BE2C (cell line): Measurements from ENCODE around the gene PTPRN2.
"Not testable (repeated sequence)": the region's sequence is repeated elsewhere in the genome, so short reads cannot be mapped to it uniquely, and the experiment has no call there.

Experiments
- DNase-seq: peaks from one replicate; pipeline ENCODE4 v3.0.0-alpha.2; 2020
- H3K27me3 ChIP-seq: fragments of 250-450 bp; sonication (Bioruptor Pico); 2 replicates; pipeline ENCODE4 v1.5.1; 2020; ENCODE audit warnings: mild to moderate bottlenecking
- H3K36me3 ChIP-seq: fragments of 250-450 bp; sonication (Bioruptor Pico); 2 replicates; pipeline ENCODE4 v1.5.1; 2020; ENCODE audit warnings: mild to moderate bottlenecking
- H3K4me1 ChIP-seq: fragments of 250-450 bp; sonication (Bioruptor Pico); 2 replicates; pipeline ENCODE4 v1.5.1; 2020
- H3K4me3 ChIP-seq: 2 replicates; pipeline ENCODE4 v1.5.1; 2011; ENCODE audit warnings: low read depth, low read length
- H3K9me3 ChIP-seq: fragments of 250-450 bp; sonication (Bioruptor Pico); 2 replicates; pipeline ENCODE4 v1.5.1; 2020
- CTCF ChIP-seq: IDR thresholded peaks from 2 replicates; pipeline ENCODE4 v1.5.1; 2012; ENCODE audit warnings: mild to moderate bottlenecking, low read depth, low read length

The PTPRN2 gene

GRCh38 chr7:157668884-157669767, 918.5 kb downstream of the PTPRN2 start:
- no peaks in the 10 kb centered on the region for H3K4me1 ChIP-seq
- H3K9me3 ChIP-seq: no peaks in the 10 kb centered on the region
- no peak for TF ChIP-seq CTCF
- H3K27me3 ChIP-seq: no peaks in the 10 kb centered on the region; the same call in 1 of the 2 replicates
- DNase-seq: no peak
- no peak overlapping the region for H3K4me3 ChIP-seq
- no peaks in the 10 kb centered on the region for H3K36me3 ChIP-seq

- no peak for TF ChIP-seq CTCF
- DNase-seq: no peak
- Histone ChIP-seq H3K4me1 (no peaks in the 10 kb centered on the region), H3K36me3 (no peaks in the 10 kb centered on the region), H3K9me3 (no peaks in the 10 kb centered on the region), H3K27me3 (no peaks in the 10 kb centered on the region; the same call in 1 of the 2 replicates), H3K4me3 (no peak overlapping the region)
These were observed 919.3 kb downstream of the PTPRN2 start for GRCh38 chr7:157668221-157668883.

- H3K9me3 ChIP-seq: no peaks in the 10 kb centered on the region
- no peak for TF ChIP-seq CTCF
- H3K36me3 ChIP-seq: no peaks in the 10 kb centered on the region
- H3K27me3 ChIP-seq: no peaks in the 10 kb centered on the region; the same call in 1 of the 2 replicates
- no peak overlapping the region for H3K4me3 ChIP-seq
- H3K4me1 ChIP-seq: no peaks in the 10 kb centered on the region
- DNase-seq: no peak
These were observed 919.9 kb downstream of the PTPRN2 start for GRCh38 chr7:157667731-157668130.

GRCh38 chr7:157667261-157667660, 920.4 kb downstream of the PTPRN2 start:
- TF ChIP-seq CTCF: no peak
- Histone ChIP-seq H3K9me3 (no peaks in the 10 kb centered on the region), H3K4me1 (no peaks in the 10 kb centered on the region), H3K27me3 (no peaks in the 10 kb centered on the region), H3K4me3 (no peak overlapping the region), H3K36me3 (no peaks in the 10 kb centered on the region)
- no peak for DNase-seq

- DNase-seq: no peak
- no peaks in the 10 kb centered on the region for H3K9me3 ChIP-seq
- H3K36me3 ChIP-seq: no peaks in the 10 kb centered on the region
- H3K4me1 ChIP-seq: no peaks in the 10 kb centered on the region
- no peak for TF ChIP-seq CTCF
- no peaks in the 10 kb centered on the region for H3K27me3 ChIP-seq
- no peak overlapping the region for H3K4me3 ChIP-seq
These were observed 921.0 kb downstream of the PTPRN2 start for GRCh38 chr7:157666530-157667040.

- H3K4me3 ChIP-seq, DNase-seq, H3K27me3 ChIP-seq, H3K9me3 ChIP-seq, H3K36me3 ChIP-seq, H3K4me1 ChIP-seq: not testable (repeated sequence)
These were observed 922.0 kb downstream of the PTPRN2 start for GRCh38 chr7:157665634-157665988.
